NT2/D1 (cell line): ENCODE results near the gene MACROD1.

ENCODE experiments used
- YY1 ChIP-seq: IDR thresholded peaks from 2 replicates; pipeline ENCODE4 v1.6.1; 2011; ENCODE audit not compliant: insufficient read length, insufficient read depth
- ZNF274 ChIP-seq: IDR thresholded peaks from 2 replicates; pipeline ENCODE4 v1.6.1; 2011; ENCODE audit warnings: mild to moderate bottlenecking, low read depth, low read length

- TF ChIP-seq YY1: no peak
- no peak for TF ChIP-seq ZNF274
These were observed 110.8 kb downstream of the MACROD1 start for GRCh38 chr11:64055077-64055476.
